Motor neuron (in vitro differentiated cells): ENCODE data around the gene PTPN11. TPM values are rescaled to one million over a fixed set of nuclear protein-coding genes. Genes with fewer than 3 reads are reported as not detected.

ENCODE experiments used
- ATAC-seq, 8 experiments: fragments of 200-7000 bp; cut with Tn5 transposase; replicated peaks in 6 of 8; 2 replicates each; pipeline ENCODE4 v1.8.0; 2021; ENCODE audit warnings: mild to moderate bottlenecking in 8 of 8, moderate library complexity in 8 of 8
- H3K27ac ChIP-seq, 2 donors: fragments of 250-450 bp; sonication (Bioruptor Pico); 2 replicates each; pipeline ENCODE4 v1.9.0; 2021; ENCODE audit warnings: antibody characterized with exemption in 2 of 2, mild to moderate bottlenecking in 2 of 2, moderate library complexity in 1 of 2
- H3K4me1 ChIP-seq, 2 donors: fragments of 250-450 bp; sonication (Bioruptor Pico); replicated peaks in 1 of 2; 2 replicates each; pipeline ENCODE4 v1.6.1; 2021; ENCODE audit warnings: antibody characterized with exemption in 2 of 2, mild to moderate bottlenecking in 2 of 2, moderate library complexity in 1 of 2
- H3K4me3 ChIP-seq, 5 donors: fragments of 250-450 bp; sonication (Bioruptor Pico); 2 replicates each; pipeline ENCODE4 v1.9.0; 2021; ENCODE audit warnings: antibody characterized with exemption in 5 of 5, mild to moderate bottlenecking in 5 of 5, moderate library complexity in 4 of 5
- WGBS, 10 experiments: fragments of 450-650 bp; shearing (Covaris generic); methylation state at CpG; one replicate each; pipeline ENCODE4 v1.0.0; 2022; 5-methylcytosine and 5-hydroxymethylcytosine counted together
- in situ Hi-C, 9 experiments: fragments of 400-800 bp; cut with MboI; loops; one replicate each; pipeline ENCODE4 v1.15.0; 2021; ENCODE audit warnings: low sequenced_read_pairs in 9 of 9, low pct_unique_long_range_greater_than_20kb in 2 of 9; ENCODE audit not compliant: unreplicated experiment in 9 of 9
- total RNA-seq, 8 experiments: library from RNA; unstranded; fragments of 300-600 nt; gene quantifications; 2 replicates each; pipeline versions ENCODE4 v1.2.3 to v1.2.4, GENCODE V29; 2022

The PTPN11 gene
- total RNA-seq, 8 experiments from 2014 or later, result 29.2 to 96.4 (median 49.9) TPM

GRCh38 chr12:112528521-112528920, 109.8 kb downstream of the PTPN11 start:
- Histone ChIP-seq H3K27ac (no peak overlapping the region), H3K4me1 (no peaks in the 10 kb centered on the region), H3K4me3 (no peak overlapping the region)
- ATAC-seq, result no peak
- in situ Hi-C loops, result no loop called here
- 0 to 100% (median 90%) methylated on average over 1 of the region's 1 CpG; no CpG with 5 or more reads in 6 of the 10 experiments for WGBS, 10 experiments

GRCh38 chr12:112530941-112531340, 112.2 kb downstream of the PTPN11 start:
- no peak overlapping the region for H3K4me3 ChIP-seq
- no peak for ATAC-seq
- no peaks in the 10 kb centered on the region for H3K4me1 ChIP-seq
- 18 to 83% (median 71%) methylated on average over 1 to 2 of the region's 2 CpGs; no CpG with 5 or more reads in 3 of the 10 experiments for WGBS, 10 experiments
- H3K27ac ChIP-seq, result no peak overlapping the region
- in situ Hi-C loops, result no loop called here

- WGBS, 10 experiments, result 0 to 100% (median 43%) methylated on average over 1 of the region's 1 CpG; no CpG with 5 or more reads in 3 of the 10 experiments
- no peaks in the 10 kb centered on the region for H3K4me1 ChIP-seq
- no peak overlapping the region for H3K4me3 ChIP-seq
- no peak overlapping the region for H3K27ac ChIP-seq
- in situ Hi-C loops, result no loop called here
- no peak for ATAC-seq
Measured at GRCh38 chr12:112532106-112532505, 113.4 kb downstream of the PTPN11 start.

DNA sequence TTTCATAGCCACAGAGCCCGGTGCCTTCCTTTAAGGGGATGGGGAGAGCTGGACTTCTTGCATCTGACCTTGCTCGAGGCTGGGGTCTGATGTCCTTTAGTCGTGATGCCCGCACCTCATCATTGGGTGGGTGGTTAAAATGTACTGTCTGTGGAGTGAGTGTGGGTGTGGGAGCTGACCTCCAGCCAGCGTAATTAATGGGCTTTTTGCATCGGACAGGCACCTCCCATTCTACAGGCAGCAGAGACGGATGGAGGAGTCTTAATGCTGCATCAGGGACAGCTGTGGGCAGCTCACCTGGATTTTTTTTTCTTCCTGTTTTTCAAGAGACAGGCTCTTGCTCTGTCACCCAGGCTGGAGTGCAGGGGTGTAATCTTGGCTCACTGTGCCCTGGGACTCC, 114.8 kb downstream of the PTPN11 start:
- no peak overlapping the region for H3K27ac ChIP-seq
- WGBS, 10 experiments, result 30 to 87% (median 50%) methylated on average over 2 to 5 of the region's 7 CpGs; no CpG with 5 or more reads in 6 of the 10 experiments
- in situ Hi-C loops, result no loop called here
- ATAC-seq, result peak in 1 of 8 experiments; percentile 58
- H3K4me3 ChIP-seq, result no peak overlapping the region
- no peaks in the 10 kb centered on the region for H3K4me1 ChIP-seq

DNA sequence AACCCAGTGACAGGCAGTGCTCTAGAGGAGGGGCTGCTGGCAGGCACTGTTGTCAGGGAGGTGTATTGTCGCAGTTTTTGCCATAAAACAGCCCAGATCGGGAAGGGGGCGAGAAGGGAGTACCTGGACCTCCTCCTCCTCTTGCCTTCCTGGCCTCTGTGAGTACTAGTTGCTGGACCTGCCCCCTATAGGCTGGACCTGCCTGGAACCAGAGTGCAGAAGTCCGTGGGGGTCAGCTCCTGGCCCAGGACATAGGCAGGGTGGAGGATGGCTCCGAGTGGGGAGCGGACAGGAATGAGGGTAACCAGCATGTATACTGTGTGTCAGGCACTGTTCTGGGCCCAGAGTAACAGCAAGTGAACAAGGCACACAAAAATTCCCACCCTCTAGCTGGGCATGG, 116.3 kb downstream of the PTPN11 start:
- in situ Hi-C loops, result no loop called here
- WGBS, 10 experiments, result 44 to 100% (median 84%) methylated on average over 1 to 4 of the region's 6 CpGs; no CpG with 5 or more reads in 6 of the 10 experiments
- no peak overlapping the region for H3K27ac ChIP-seq
- no peaks in the 10 kb centered on the region for H3K4me1 ChIP-seq
- ATAC-seq, result no peak
- no peak overlapping the region for H3K4me3 ChIP-seq

DNA sequence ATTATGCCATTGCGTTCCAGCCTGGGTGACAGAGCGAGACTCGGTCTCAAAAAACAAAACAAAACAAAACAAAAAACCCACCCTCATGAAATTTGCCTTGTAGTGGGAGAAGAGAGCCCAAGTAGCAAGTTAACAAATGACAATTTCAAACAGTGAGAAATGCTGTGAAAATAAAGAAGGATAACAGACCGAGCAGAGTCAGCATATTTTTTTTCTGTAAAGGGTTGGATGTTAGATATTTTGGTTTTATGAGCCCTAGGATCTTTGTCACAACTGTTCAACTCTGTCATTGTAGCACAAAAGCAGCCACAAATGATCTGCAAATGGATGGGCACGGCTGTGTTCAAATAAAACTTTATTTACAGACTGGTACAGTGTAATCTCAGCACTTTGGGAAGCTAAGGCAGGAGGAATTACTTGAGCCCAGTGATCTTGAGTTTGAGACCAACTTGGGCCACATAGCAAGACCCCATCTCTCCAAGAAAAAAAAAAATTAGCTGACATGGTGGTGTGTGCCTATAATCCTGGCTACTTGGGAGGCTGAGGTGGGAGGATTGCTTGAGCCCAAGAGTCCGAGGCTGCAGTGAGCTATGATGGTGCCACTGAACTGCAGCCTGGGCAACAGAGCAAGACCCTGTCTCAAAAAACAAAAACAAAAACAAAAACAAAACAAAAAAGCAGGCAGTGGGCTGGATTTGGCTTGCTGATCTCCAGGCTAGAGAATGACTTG, 117.1 kb downstream of the PTPN11 start:
- no peak overlapping the region for H3K4me3 ChIP-seq
- 36 to 93% (median 79%) methylated on average over 1 to 6 of the region's 6 CpGs for WGBS, 10 experiments
- no peak overlapping the region for H3K27ac ChIP-seq
- no peaks in the 10 kb centered on the region for H3K4me1 ChIP-seq
- no peak for ATAC-seq
- in situ Hi-C loops, result no loop called here

- H3K4me3 ChIP-seq, result no peak overlapping the region
- no peak overlapping the region for H3K27ac ChIP-seq
- WGBS, 10 experiments, result 50 to 100% (median 77%) methylated on average over 1 to 6 of the region's 6 CpGs; no CpG with 5 or more reads in 2 of the 10 experiments
- no peaks in the 10 kb centered on the region for H3K4me1 ChIP-seq
- in situ Hi-C loops, result no loop called here
- ATAC-seq, result no peak
Measured at GRCh38 chr12:112536367-112536730, 117.6 kb downstream of the PTPN11 start.

DNA sequence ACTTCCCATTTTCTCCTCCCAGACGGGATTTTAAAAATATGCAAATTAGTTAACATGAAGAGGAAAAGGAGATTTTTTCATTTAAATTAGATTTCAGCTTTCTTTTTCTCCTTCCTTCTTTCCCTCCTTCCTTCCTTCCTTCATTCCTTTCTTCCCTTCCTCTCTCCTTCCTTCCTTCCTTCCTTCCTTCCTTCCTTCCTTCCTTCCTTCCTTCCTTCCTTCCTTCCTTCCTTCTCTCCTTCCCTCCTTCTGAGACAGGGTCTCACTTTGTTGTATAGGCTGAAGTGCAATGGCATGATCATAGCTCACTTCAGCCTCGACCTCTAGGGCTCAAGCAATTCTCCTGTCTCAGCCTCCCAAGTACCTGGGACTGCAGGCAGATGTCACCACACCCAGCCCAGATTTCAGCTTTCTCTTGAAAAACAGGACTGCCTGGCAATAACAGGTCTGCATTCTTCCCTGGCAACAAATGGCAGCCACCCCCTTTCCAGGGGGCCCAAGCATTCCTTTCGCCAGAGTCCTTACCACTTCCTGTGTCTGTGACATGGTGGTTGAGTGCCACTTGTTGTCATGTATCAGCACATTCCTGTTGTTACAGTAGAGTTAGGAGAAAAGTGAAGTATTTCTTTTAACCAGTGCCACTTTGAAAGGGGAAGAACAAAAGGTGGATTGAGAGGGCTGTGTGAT, 119.1 kb downstream of the PTPN11 start:
- peak in 1 of 8 experiments; percentile 82 for ATAC-seq
- in situ Hi-C loops, result no loop called here
- WGBS, 10 experiments, result 24 to 100% (median 60%) methylated on average over 1 to 3 of the region's 3 CpGs; no CpG with 5 or more reads in 1 of the 10 experiments
- no peak overlapping the region for H3K4me3 ChIP-seq
- no peaks in the 10 kb centered on the region for H3K4me1 ChIP-seq
- H3K27ac ChIP-seq, result no peak overlapping the region

DNA sequence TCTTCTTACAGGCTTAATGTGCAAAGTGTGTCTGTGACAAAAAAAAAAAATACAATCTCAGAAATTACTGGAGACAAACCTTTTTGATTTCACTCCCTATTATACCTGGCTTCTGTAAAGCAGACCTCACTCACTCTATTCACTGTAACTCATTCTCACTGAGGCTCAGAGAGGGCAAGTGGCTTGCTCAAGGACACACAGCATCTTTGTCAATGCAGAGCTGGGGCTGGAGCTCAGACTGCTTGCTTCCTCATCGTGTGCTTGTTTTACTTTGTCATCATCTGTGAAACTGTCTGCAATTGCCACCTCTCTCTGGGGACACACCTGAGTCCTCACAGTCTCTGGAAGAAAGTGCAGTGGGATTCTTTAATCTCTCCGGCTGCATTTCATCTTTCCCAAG, 120.0 kb downstream of the PTPN11 start:
- no peak for ATAC-seq
- 33 to 100% (median 82%) methylated on average over 1 to 2 of the region's 2 CpGs; no CpG with 5 or more reads in 3 of the 10 experiments for WGBS, 10 experiments

DNA sequence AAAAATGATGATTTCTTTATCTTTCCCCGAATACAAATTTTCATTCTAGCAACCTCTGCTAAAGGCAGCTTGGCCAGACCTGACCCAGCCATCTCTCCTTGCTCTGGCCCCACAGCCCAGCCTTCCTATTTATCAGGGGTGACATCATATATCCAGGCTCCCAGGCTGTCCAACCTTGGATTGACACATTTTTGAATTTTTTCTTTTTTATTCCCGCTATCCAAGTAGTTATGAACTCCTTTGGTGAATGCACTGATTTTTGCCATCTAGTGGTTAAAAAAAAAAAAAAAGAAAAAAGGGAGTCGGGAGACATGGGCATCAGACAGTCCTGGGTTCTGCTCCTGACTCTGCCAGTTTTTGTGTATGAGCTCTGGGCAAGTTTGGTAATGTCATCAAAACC, 120.5 kb downstream of the PTPN11 start:
- Histone ChIP-seq H3K27ac (no peak overlapping the region), H3K4me1 (no peaks in the 10 kb centered on the region), H3K4me3 (no peak overlapping the region)
- in situ Hi-C loops, result no loop called here
- ATAC-seq, result peak in 1 of 8 experiments; percentile 6
- 6 to 88% (median 75%) methylated on average over 2 to 3 of the region's 3 CpGs; no CpG with 5 or more reads in 2 of the 10 experiments for WGBS, 10 experiments

More for the DNA sequence above, 120.0 kb downstream of the PTPN11 start:
- Histone ChIP-seq H3K4me1 (no peaks in the 10 kb centered on the region), H3K27ac (no peak overlapping the region), H3K4me3 (no peak overlapping the region)
- in situ Hi-C loops, result no loop called here

DNA sequence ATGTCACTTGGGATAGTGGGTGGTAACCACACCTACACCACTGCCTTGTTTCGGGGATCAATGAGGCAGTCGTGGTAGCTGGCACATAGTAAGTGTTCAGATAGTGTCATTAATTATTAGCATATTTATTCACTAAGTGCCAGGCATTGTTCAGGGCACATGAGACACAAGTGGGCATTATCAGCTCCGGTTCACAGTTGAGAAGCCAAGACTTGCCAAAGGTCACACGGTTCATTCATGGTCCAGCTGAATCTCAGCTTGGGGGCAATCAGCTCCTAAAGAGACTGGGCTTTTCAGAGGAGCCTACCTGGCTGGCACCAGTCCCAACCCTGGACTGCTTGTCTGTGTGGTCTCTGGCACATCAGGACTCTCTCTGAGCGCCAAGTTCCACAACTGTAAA, 121.3 kb downstream of the PTPN11 start:
- Histone ChIP-seq H3K4me3 (no peak overlapping the region), H3K27ac (no peak overlapping the region), H3K4me1 (no peaks in the 10 kb centered on the region)
- in situ Hi-C loops, result no loop called here
- ATAC-seq, result no peak
- WGBS, 10 experiments, result 28 to 96% (median 73%) methylated on average over 2 to 5 of the region's 5 CpGs; no CpG with 5 or more reads in 5 of the 10 experiments

- no peaks in the 10 kb centered on the region for H3K4me1 ChIP-seq
- in situ Hi-C loops, result no loop called here
- no peak overlapping the region for H3K27ac ChIP-seq
- H3K4me3 ChIP-seq, result no peak overlapping the region
- WGBS, 10 experiments, result 0 to 100% (median 50%) methylated on average over 1 to 4 of the region's 4 CpGs; no CpG with 5 or more reads in 3 of the 10 experiments
- ATAC-seq, result peak in 6 of 8 experiments; percentile 32 to 91 (median 71)
Measured at GRCh38 chr12:112543751-112544150, 125.0 kb downstream of the PTPN11 start.

- Histone ChIP-seq H3K4me3 (no peak overlapping the region), H3K27ac (no peak overlapping the region), H3K4me1 (no peaks in the 10 kb centered on the region)
- ATAC-seq, result no peak
- WGBS, 10 experiments, result 47 to 90% (median 56%) methylated on average over 2 to 6 of the region's 6 CpGs; no CpG with 5 or more reads in 6 of the 10 experiments
- in situ Hi-C loops, result no loop called here
Measured at GRCh38 chr12:112546339-112546738, 127.6 kb downstream of the PTPN11 start.
